Measurements from ENCODE around the gene TMEM121. TPM values are rescaled to one million over a fixed set of nuclear protein-coding genes. Genes with fewer than 3 reads are reported as not detected.
A peak's percentile ranks its signal among the peaks of the same experiment; 100 is the strongest.
"Not testable (repeated sequence)": the region's sequence is repeated elsewhere in the genome, so short reads cannot be mapped to it uniquely, and the experiment has no call there.

Gene TMEM121
- total RNA-seq, 4 donors from 2014 or later = 0.99 to 5.4 (median 4.0) TPM

- no peak overlapping the region for H3K4me3 ChIP-seq (ENCODE audit: low read depth, poor library complexity, severe bottlenecking)
- TF ChIP-seq, protein P1, sequence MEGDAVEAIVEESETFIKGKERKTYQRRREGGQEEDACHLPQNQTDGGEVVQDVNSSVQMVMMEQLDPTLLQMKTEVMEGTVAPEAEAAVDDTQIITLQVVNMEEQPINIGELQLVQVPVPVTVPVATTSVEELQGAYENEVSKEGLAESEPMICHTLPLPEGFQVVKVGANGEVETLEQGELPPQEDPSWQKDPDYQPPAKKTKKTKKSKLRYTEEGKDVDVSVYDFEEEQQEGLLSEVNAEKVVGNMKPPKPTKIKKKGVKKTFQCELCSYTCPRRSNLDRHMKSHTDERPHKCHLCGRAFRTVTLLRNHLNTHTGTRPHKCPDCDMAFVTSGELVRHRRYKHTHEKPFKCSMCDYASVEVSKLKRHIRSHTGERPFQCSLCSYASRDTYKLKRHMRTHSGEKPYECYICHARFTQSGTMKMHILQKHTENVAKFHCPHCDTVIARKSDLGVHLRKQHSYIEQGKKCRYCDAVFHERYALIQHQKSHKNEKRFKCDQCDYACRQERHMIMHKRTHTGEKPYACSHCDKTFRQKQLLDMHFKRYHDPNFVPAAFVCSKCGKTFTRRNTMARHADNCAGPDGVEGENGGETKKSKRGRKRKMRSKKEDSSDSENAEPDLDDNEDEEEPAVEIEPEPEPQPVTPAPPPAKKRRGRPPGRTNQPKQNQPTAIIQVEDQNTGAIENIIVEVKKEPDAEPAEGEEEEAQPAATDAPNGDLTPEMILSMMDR (IDR thresholded peaks at IDR 0.05) = no peak
- no peak for TF ChIP-seq POLR2A (IDR thresholded peaks at IDR 0.05)
- intact Hi-C loops (cut with DNase I; ENCODE audit: low total_unique reads) = no loop called here
- DNase-seq (ENCODE audit: low spot score in 2 of 2) = no peak
- WGBS, 2 donors = 93 to 99% methylated on average over 16 to 35 of the region's 38 CpGs
These were observed 21.4 kb downstream of the TMEM121 start for GRCh38 chr14:105547741-105548169.

DNA sequence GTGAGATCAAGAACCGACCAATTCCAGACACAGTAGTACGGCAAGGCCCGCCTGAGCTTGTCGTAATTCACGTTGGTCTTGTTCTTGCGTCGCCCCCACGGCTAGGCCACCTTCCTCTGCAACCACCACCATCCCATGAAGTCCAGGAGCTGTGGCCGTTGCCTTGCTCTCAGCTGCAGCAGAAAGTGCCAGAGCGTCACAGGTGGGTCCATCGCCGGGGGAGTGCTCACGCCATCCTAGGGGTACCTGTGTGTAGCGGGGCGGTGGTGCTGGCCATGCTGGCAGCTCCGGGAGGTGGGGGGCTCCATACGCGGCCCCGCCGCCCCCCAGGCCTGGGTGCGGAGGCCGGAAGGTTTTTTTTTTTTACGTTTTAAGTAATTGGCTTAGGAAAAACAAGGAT is 23.1 kb downstream of the TMEM121 start:
- H3K4me3 ChIP-seq (ENCODE audit: low read depth, poor library complexity, severe bottlenecking) = no peak overlapping the region
- intact Hi-C loops (cut with DNase I; ENCODE audit: low total_unique reads) = no loop called here
- no peak for DNase-seq (ENCODE audit: low spot score in 2 of 2)
- TF ChIP-seq, protein P1 (IDR thresholded peaks at IDR 0.05) = no peak
- TF ChIP-seq POLR2A (IDR thresholded peaks at IDR 0.05) = no peak
- WGBS, 2 donors = 90% methylated on average over 23 of the region's 23 CpGs

DNA sequence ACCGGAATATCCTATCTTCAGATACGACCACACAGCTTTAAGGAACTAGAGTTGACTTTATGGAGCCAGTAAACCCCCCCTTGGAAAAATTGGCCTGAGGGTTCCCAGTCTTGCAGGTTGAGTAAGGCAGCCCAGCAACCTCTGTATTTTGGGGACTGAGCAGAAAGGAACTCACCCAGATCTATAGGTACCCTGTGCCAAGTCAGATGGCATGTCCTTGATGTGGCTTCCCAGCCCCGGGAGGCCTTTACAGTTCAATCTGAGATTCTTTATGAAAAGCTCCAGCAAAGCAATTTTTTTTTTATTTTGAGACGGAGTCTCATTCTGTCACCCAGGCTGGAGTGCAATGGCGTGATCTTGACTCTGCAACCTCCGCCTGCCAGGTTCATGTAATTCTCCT is 27.6 kb downstream of the TMEM121 start:
- no peak overlapping the region for H3K4me3 ChIP-seq (ENCODE audit: low read depth, poor library complexity, severe bottlenecking)
- no peak for DNase-seq (ENCODE audit: low spot score in 2 of 2)
- intact Hi-C loops (cut with DNase I; ENCODE audit: low total_unique reads) = no loop called here
- 87 to 88% methylated on average over 6 of the region's 6 CpGs for WGBS, 2 donors
- no peak for TF ChIP-seq POLR2A (IDR thresholded peaks at IDR 0.05)
- TF ChIP-seq, protein P1 (IDR thresholded peaks at IDR 0.05) = no peak

GRCh38 chr14:105554523-105554922 is 28.1 kb downstream of the TMEM121 start:
- intact Hi-C loops (cut with DNase I; ENCODE audit: low total_unique reads) = no loop called here
- TF ChIP-seq, protein P1 (IDR thresholded peaks at IDR 0.05) = no peak
- no peak for TF ChIP-seq POLR2A (IDR thresholded peaks at IDR 0.05)
- WGBS, 2 donors = 82% methylated on average over 5 of the region's 5 CpGs

GRCh38 chr14:105557671-105558070 is 31.3 kb downstream of the TMEM121 start:
- H3K4me3 ChIP-seq (ENCODE audit: low read depth, poor library complexity, severe bottlenecking); intact Hi-C loops (cut with DNase I; ENCODE audit: low total_unique reads): not testable (repeated sequence)
- peak in 1 of 2 donors; percentile 62 for DNase-seq (ENCODE audit: low spot score in 2 of 2)
- WGBS, 2 donors = 75 to 82% methylated on average over 19 of the region's 19 CpGs

More at GRCh38 chr14:105554523-105554922, 28.1 kb downstream of the TMEM121 start:
- no peak for DNase-seq (ENCODE audit: low spot score in 2 of 2)
- no peak overlapping the region for H3K4me3 ChIP-seq (ENCODE audit: low read depth, poor library complexity, severe bottlenecking)

DNA sequence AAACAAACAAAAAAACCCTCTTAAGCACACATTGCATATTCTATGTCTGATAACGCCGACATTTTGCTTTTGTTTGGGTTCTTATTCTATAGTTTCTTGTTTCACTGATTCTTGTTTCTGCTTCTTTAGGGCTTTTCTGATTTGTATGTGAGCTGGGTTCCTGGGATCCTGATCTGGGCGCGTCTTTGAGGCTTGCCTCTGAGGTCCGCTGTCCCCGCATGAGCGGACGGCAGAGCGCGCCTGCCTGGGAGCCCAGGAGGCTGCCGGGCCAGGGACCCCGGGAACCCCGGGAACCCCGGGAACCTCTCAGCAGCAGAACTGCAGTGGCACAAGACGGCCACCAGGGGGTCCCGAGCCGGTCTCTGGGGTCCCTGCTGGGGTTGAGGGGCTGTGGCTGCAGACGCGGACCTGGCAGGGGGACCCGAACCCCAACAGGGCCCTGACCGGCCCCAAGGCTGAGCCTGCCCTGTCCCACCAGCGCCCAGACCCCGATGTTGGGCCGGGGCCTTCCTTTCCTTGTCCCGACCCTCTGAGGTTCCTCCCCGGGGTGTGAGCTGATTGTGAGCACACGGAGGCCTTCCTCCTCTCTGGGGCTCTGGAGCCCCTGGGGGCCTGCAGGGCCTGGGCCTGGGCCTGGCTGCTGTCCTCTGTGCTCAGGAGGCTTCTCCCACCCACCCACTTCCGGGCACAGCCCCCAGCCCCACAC is 32.2 kb downstream of the TMEM121 start:
- H3K4me3 ChIP-seq (ENCODE audit: low read depth, poor library complexity, severe bottlenecking); intact Hi-C loops (cut with DNase I; ENCODE audit: low total_unique reads): not testable (repeated sequence)
- WGBS, 2 donors = 74 to 79% methylated on average over 15 to 20 of the region's 28 CpGs
- DNase-seq (ENCODE audit: low spot score in 2 of 2) = peak in 1 of 2 donors; percentile 69

GRCh38 chr14:105559384-105560047 is 33.1 kb downstream of the TMEM121 start:
- DNase-seq (ENCODE audit: low spot score in 2 of 2) = peak in 1 of 2 donors; percentile 76
- H3K4me3 ChIP-seq (ENCODE audit: low read depth, poor library complexity, severe bottlenecking); intact Hi-C loops (cut with DNase I; ENCODE audit: low total_unique reads): not testable (repeated sequence)
- WGBS, 2 donors = 23% methylated on average over 19 of the region's 49 CpGs; no CpG with 5 or more reads in 1 of the 2 donors

DNA sequence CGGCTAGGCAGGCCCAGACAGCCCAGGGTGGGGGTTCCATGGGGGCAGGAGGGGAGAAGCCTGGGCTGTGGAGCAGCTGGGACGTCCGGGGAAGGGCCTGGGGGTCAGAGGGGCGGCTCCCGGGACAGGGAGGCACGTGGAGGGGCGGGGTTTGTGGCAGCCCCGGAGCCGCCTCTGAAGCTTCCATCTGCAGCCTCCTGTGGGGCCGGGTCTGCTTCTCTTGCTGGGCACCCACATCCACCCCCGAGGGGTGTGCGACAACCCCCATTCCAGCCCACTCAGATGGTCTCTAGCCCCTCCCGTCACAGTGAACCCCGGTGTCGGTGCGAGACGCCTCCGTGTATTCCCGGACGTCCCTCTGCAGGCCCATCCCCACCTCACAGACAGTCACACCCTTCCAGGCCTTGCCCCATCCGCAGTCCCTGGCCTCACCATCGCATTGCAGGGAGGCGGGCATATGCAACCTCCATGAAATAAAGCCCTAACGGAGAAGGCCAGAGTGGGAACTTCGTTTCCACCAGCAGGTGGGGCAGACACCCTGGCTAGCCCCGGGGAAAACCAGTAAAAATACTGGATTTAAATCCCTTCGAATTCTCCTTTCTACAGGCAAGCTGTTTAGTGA is 33.8 kb downstream of the TMEM121 start:
- peak in 1 of 2 donors; percentile 32 for DNase-seq (ENCODE audit: low spot score in 2 of 2)
- intact Hi-C loops (cut with DNase I; ENCODE audit: low total_unique reads); H3K4me3 ChIP-seq (ENCODE audit: low read depth, poor library complexity, severe bottlenecking): not testable (repeated sequence)
- WGBS, 2 donors = 30% methylated on average over 2 of the region's 27 CpGs; no CpG with 5 or more reads in 1 of the 2 donors

DNA sequence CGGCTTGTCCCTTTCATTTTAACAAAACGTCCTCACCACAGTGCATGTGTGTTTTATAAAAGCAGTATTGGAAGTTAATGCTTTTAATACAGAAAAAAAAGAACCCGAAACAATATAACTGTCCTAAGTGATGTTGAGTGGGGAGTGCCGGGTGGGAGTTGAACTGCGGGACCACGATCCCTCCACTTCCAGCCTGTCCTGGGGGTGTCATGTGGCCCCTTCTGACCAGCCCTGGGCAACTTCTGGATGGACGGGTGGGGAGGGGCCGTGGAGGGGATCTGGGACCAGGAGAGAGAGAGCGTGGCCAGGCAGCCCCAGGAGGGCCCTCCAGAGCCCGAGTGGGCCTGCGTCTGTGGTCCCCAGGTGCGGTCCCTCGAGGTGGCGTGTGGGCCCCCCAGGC is 35.0 kb downstream of the TMEM121 start:
- 76 to 79% methylated on average over 8 to 9 of the region's 14 CpGs for WGBS, 2 donors
- intact Hi-C loops (cut with DNase I; ENCODE audit: low total_unique reads); H3K4me3 ChIP-seq (ENCODE audit: low read depth, poor library complexity, severe bottlenecking): not testable (repeated sequence)
- peak in 1 of 2 donors; percentile 40 for DNase-seq (ENCODE audit: low spot score in 2 of 2)
